ENCODE results near the gene SEC22C. TPM values are rescaled to one million over a fixed set of nuclear protein-coding genes. Genes with fewer than 3 reads are reported as not detected.

The SEC22C gene
- total and polyA plus RNA-seq, 7 donors: 8.4 to 89.2 (median 48.5) TPM

- Histone ChIP-seq H3K4me3 (no peak overlapping the region), H3K27me3 (no peaks in the 10 kb centered on the region), H3K36me3 (peaks cover 7 to 56% (median 20%) of the 10 kb centered on the region in 4 donors), H3K9me3 (no peaks in the 10 kb centered on the region), H3K4me1 (peaks cover 0 to 18% (median 4%) of the 10 kb centered on the region in 4 donors), H3K27ac (no peak overlapping the region)
- TF ChIP-seq EP300 (IDR thresholded peaks at IDR 0.05) (no peak), CTCF (IDR thresholded peaks at IDR 0.05) (no peak)
- 95 to 97% methylated on average over 2 of the region's 2 CpGs for WGBS, 2 donors
- intact Hi-C loops (cut with DNase I): loop anchor here (5.0 kb wide), 1 partner anchor 322 kb away; no protein-coding TSS in a partner anchor
- DNase-seq: peak; percentile 40
Observed at GRCh38 chr3:42549131-42549530, 32.6 kb downstream of the SEC22C start.

GRCh38 chr3:42547401-42547945, 34.3 kb downstream of the SEC22C start:
- H3K27ac ChIP-seq: no peak overlapping the region
- DNase-seq: peak; percentile 78
- TF ChIP-seq EP300 (IDR thresholded peaks at IDR 0.05) (no peak), POLR2A (IDR thresholded peaks at IDR 0.05) (no peak), POLR2AphosphoS5 (IDR thresholded peaks at IDR 0.05) (no peak), CTCF (IDR thresholded peaks at IDR 0.05) (peak; percentile 61 to 95 (median 78))
- intact Hi-C loops (cut with DNase I): loop anchor here (5.0 kb wide), 1 partner anchor 320 kb away; no protein-coding TSS in a partner anchor
- no peaks in the 10 kb centered on the region for H3K27me3 ChIP-seq
- H3K36me3 ChIP-seq: peaks cover 0 to 40% (median 12%) of the 10 kb centered on the region in 4 donors
- no peak overlapping the region for H3K4me3 ChIP-seq
- no peaks in the 10 kb centered on the region for H3K9me3 ChIP-seq
- peaks cover 0 to 18% (median 4%) of the 10 kb centered on the region in 4 donors for H3K4me1 ChIP-seq
- 29 to 47% methylated on average over 7 of the region's 7 CpGs for WGBS, 2 donors

GRCh38 chr3:42546691-42547213, 35.0 kb downstream of the SEC22C start:
- Histone ChIP-seq H3K27ac (no peak overlapping the region), H3K4me1 (peaks cover 0 to 18% (median 4%) of the 10 kb centered on the region in 4 donors), H3K36me3 (peaks cover 0 to 32% (median 8%) of the 10 kb centered on the region in 4 donors), H3K9me3 (no peaks in the 10 kb centered on the region), H3K27me3 (no peaks in the 10 kb centered on the region), H3K4me3 (no peak overlapping the region)
- WGBS, 2 donors: 89 to 90% methylated on average over 3 of the region's 3 CpGs
- DNase-seq: peak; percentile 27
- TF ChIP-seq POLR2A (IDR thresholded peaks at IDR 0.05) (no peak), EP300 (IDR thresholded peaks at IDR 0.05) (no peak), CTCF (IDR thresholded peaks at IDR 0.05) (no peak), POLR2AphosphoS5 (IDR thresholded peaks at IDR 0.05) (no peak)
- intact Hi-C loops (cut with DNase I): loop anchor here (5.0 kb wide), 1 partner anchor 319 kb away; no protein-coding TSS in a partner anchor

GRCh38 chr3:42545284-42545900, 36.4 kb downstream of the SEC22C start:
- intact Hi-C loops (cut with DNase I): loop anchor here (5.0 kb wide), 1 partner anchor 318 kb away; no protein-coding TSS in a partner anchor
- H3K36me3 ChIP-seq: peaks cover 0 to 21% (median 2%) of the 10 kb centered on the region in 4 donors
- no peak overlapping the region for H3K4me3 ChIP-seq
- 65 to 79% methylated on average over 5 of the region's 5 CpGs for WGBS, 2 donors
- H3K27ac ChIP-seq: peak overlapping the region in 2 of 4 donors; percentile 1 to 22
- H3K4me1 ChIP-seq: peaks cover 0 to 18% (median 4%) of the 10 kb centered on the region in 4 donors
- H3K9me3 ChIP-seq: no peaks in the 10 kb centered on the region
- DNase-seq: peak; percentile 41
- H3K27me3 ChIP-seq: no peaks in the 10 kb centered on the region
- no peak for TF ChIP-seq POLR2AphosphoS5 (IDR thresholded peaks at IDR 0.05)
- TF ChIP-seq EP300 (IDR thresholded peaks at IDR 0.05): no peak
- no peak for TF ChIP-seq CTCF (IDR thresholded peaks at IDR 0.05)
- TF ChIP-seq POLR2A (IDR thresholded peaks at IDR 0.05): no peak
